B cell (primary cell): ENCODE results near the gene HSPB6. TPM values are rescaled to one million over a fixed set of nuclear protein-coding genes. Genes with fewer than 3 reads are reported as not detected.
"Not testable (repeated sequence)": the region's sequence is repeated elsewhere in the genome, so short reads cannot be mapped to it uniquely, and the experiment has no call there.

Experiments
- ATAC-seq: fragments of 200-7000 bp; cut with Tn5 transposase; one replicate; pipeline ENCODE4 v1.10.0; 2021; ENCODE audit warnings: low read depth, mild to moderate bottlenecking, moderate number of reproducible peaks, moderate library complexity
- CTCF ChIA-PET: fragments of 350-600 bp; sonication (Branson Sonifier 250); formaldehyde crosslinking; loops from one replicate; lab custom pipeline; 2021; ENCODE audit warnings: antibody characterized with exemption, inconsistent platforms; lab: Charles Lee
- POLR2A ChIA-PET: fragments of 350-600 bp; sonication (Branson Sonifier 250); formaldehyde crosslinking; loops from one replicate; lab custom pipeline; 2021; ENCODE audit warnings: antibody characterized with exemption; lab: Charles Lee
- DNase-seq: peaks from one replicate; pipeline ENCODE4 v3.0.0; 2013
- H2AFZ ChIP-seq: 2 replicates; pipeline ENCODE4 v1.6.1; 2012; ENCODE audit warnings: mild to moderate bottlenecking, low read depth, low read length; ENCODE audit not compliant: insufficient read depth, poor library complexity, severe bottlenecking
- H3K27ac ChIP-seq, 2 donors: 1 replicate in 1 of 2; 2 replicates in 1 of 2; pipeline ENCODE4 v1.5.1; 2012 to 2013; ENCODE audit warnings: low read length in 2 of 2, mild to moderate bottlenecking in 2 of 2, moderate library complexity in 1 of 2
- H3K27me3 ChIP-seq, 4 experiments: fragments of 200-600 bp in 1 of 4; sonication (generic) in 1 of 4; replicated peaks in 1 of 4; 1 replicate in 2 of 4; 2 replicates in 2 of 4; pipeline versions ENCODE4 v1.6.1 to v1.7.0; 2013 to 2016; ENCODE audit warnings: low read length in 3 of 4, mild to moderate bottlenecking in 2 of 4, mixed read lengths in 1 of 4, moderate library complexity in 1 of 4; ENCODE audit not compliant: insufficient read depth in 4 of 4, control insufficient read depth in 3 of 4; ENCODE audit errors: control extremely low read depth in 1 of 4
- H3K36me3 ChIP-seq, 2 experiments: replicated peaks in 1 of 2; 1 replicate in 1 of 2; 2 replicates in 1 of 2; pipeline versions ENCODE4 v1.6.1 to v1.7.1; 2013; ENCODE audit warnings: low read length in 1 of 2; ENCODE audit not compliant: insufficient read depth in 2 of 2, control insufficient read depth in 1 of 2; ENCODE audit errors: control extremely low read depth in 1 of 2, extremely low read depth in 1 of 2
- H3K4me1 ChIP-seq, 2 donors: fragments of 200-600 bp in 1 of 2; sonication (generic) in 1 of 2; 1 replicate in 1 of 2; 2 replicates in 1 of 2; pipeline versions ENCODE4 v1.5.1 to v1.6.1; 2013 to 2017; ENCODE audit warnings: low read length in 2 of 2; ENCODE audit not compliant: control insufficient read depth in 2 of 2, insufficient read depth in 2 of 2
- H3K4me2 ChIP-seq: replicated peaks from 2 replicates; pipeline ENCODE3; 2012; ENCODE audit warnings: mild to moderate bottlenecking, low read depth, low read length; ENCODE audit not compliant: poor library complexity, severe bottlenecking
- H3K4me3 ChIP-seq, 5 experiments: fragments of 200-600 bp in 1 of 5; sonication (generic) in 1 of 5; 1 replicate in 3 of 5; 2 replicates in 2 of 5; pipeline versions ENCODE4 v1.5.1 to v1.7.0; 2011 to 2016; ENCODE audit warnings: low read length in 4 of 5, mild to moderate bottlenecking in 4 of 5, low read depth in 2 of 5, control low read depth in 1 of 5, moderate library complexity in 1 of 5; ENCODE audit not compliant: insufficient read depth in 1 of 5; ENCODE audit errors: control extremely low read depth in 1 of 5, extremely low read depth in 1 of 5
- H3K79me2 ChIP-seq: fragments of 200-600 bp; sonication (generic); one replicate; pipeline ENCODE4 v1.6.0; 2016; ENCODE audit warnings: low read length; ENCODE audit not compliant: control insufficient read depth, insufficient read depth
- H3K9ac ChIP-seq: fragments of 200-600 bp; sonication (generic); 2 replicates; pipeline ENCODE4 v1.6.1; 2017; ENCODE audit warnings: mild to moderate bottlenecking, low read length, moderate library complexity
- H3K9me3 ChIP-seq, 3 donors: one replicate each; pipeline versions ENCODE4 v1.6.1 to v1.7.1; 2013; ENCODE audit warnings: low read length in 2 of 3; ENCODE audit not compliant: control insufficient read depth in 2 of 3, insufficient read depth in 1 of 3; ENCODE audit errors: control extremely low read depth in 1 of 3
- H4K20me1 ChIP-seq: 2 replicates; pipeline ENCODE4 v1.6.0; 2012; ENCODE audit warnings: mild to moderate bottlenecking, low read length; ENCODE audit not compliant: insufficient read depth, control insufficient read depth, poor library complexity, severe bottlenecking
- H3K27ac Mint-ChIP-seq: one replicate; pipeline ENCODE4 v1.8.0; 2021; ENCODE audit warnings: mixed read lengths
- H3K27me3 Mint-ChIP-seq: one replicate; pipeline ENCODE4 v1.8.0; 2021; ENCODE audit warnings: mixed read lengths
- H3K4me1 Mint-ChIP-seq: one replicate; pipeline ENCODE4 v1.8.0; 2021; ENCODE audit warnings: mixed read lengths
- H3K4me3 Mint-ChIP-seq: one replicate; pipeline ENCODE4 v1.8.0; 2021; ENCODE audit warnings: mixed read lengths
- H3K9me3 Mint-ChIP-seq: one replicate; pipeline ENCODE4 v1.8.0; 2022; ENCODE audit warnings: mixed read lengths; ENCODE audit not compliant: insufficient read depth
- EZH2 ChIP-seq: IDR thresholded peaks from 2 replicates; pipeline ENCODE4 v1.6.1; 2012; ENCODE audit warnings: borderline replicate concordance, low read depth, mild to moderate bottlenecking, moderate library complexity, low read length; ENCODE audit not compliant: insufficient read depth, poor library complexity, severe bottlenecking
- WGBS: methylation state at CpG from one replicate; pipeline ENCODE4 v1.1.5; 2013; ENCODE audit warnings: missing lambda C conversion rate; ENCODE audit not compliant: insufficient coverage; 5-methylcytosine and 5-hydroxymethylcytosine counted together
- intact Hi-C: fragments of 100-400 bp; cut with micrococcal nuclease; formaldehyde crosslinking; loops from one replicate; pipeline ENCODE4 v1.10.0; 2022
- polyA plus RNA-seq: library from polyadenylated mRNA; depleted of rRNA; stranded (reverse); fragments of >200 nt; gene quantifications from 2 replicates; pipeline ENCODE4 v1.2.3, GENCODE V29; 2012
- total RNA-seq, 2 donors: library from RNA; stranded (reverse); fragments of 120-200 nt in 1 of 2; gene quantifications; 1 replicate in 1 of 2; 2 replicates in 1 of 2; pipeline versions ENCODE4 v1.2.3 to v1.2.4, GENCODE V29; 2013 to 2022
- TF ChIP-seq, protein P1 (sequence below): fragments of 200-600 bp; IDR thresholded peaks from one replicate; pipeline ENCODE4 v1.8.0; 2022; ENCODE audit warnings: antibody characterized with exemption, mild to moderate bottlenecking

Gene HSPB6
- total and polyA plus RNA-seq, 2 donors (not counting 1 experiment from before 2014, with no cell fraction given), result not detected

- Histone ChIP-seq H3K9ac (no peak overlapping the region), H3K4me1 (peaks cover 0 to 5% of the 10 kb centered on the region in 2 donors), H3K36me3 (no peaks in the 10 kb centered on the region), H3K4me3 (no peak overlapping the region), H3K79me2 (no peaks in the 10 kb centered on the region), H3K4me2 (peak overlapping the region; percentile 30), H3K27ac (no peak overlapping the region), H2AFZ (no peak overlapping the region), H3K27me3 (peaks cover 0 to 17% (median 3%) of the 10 kb centered on the region in 4 experiments), H4K20me1 (no peaks in the 10 kb centered on the region), H3K9me3 (peaks cover 0 to 5% (median 0%) of the 10 kb centered on the region in 3 donors)
- no peak overlapping the region for H3K4me3 Mint-ChIP-seq
- ATAC-seq (no peak), DNase-seq (no peak)
- no peaks in the 10 kb centered on the region for H3K9me3 Mint-ChIP-seq
- 26% methylated on average over 38 of the region's 39 CpGs for WGBS
- CTCF ChIA-PET, result no interaction called here
- peaks cover 6% of the 10 kb centered on the region for H3K4me1 Mint-ChIP-seq
- TF ChIP-seq, protein P1, sequence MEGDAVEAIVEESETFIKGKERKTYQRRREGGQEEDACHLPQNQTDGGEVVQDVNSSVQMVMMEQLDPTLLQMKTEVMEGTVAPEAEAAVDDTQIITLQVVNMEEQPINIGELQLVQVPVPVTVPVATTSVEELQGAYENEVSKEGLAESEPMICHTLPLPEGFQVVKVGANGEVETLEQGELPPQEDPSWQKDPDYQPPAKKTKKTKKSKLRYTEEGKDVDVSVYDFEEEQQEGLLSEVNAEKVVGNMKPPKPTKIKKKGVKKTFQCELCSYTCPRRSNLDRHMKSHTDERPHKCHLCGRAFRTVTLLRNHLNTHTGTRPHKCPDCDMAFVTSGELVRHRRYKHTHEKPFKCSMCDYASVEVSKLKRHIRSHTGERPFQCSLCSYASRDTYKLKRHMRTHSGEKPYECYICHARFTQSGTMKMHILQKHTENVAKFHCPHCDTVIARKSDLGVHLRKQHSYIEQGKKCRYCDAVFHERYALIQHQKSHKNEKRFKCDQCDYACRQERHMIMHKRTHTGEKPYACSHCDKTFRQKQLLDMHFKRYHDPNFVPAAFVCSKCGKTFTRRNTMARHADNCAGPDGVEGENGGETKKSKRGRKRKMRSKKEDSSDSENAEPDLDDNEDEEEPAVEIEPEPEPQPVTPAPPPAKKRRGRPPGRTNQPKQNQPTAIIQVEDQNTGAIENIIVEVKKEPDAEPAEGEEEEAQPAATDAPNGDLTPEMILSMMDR, result no peak
- no peak for TF ChIP-seq EZH2
- peaks cover 27% of the 10 kb centered on the region for H3K27me3 Mint-ChIP-seq
- intact Hi-C loops, result no loop called here
- no peak overlapping the region for H3K27ac Mint-ChIP-seq
- POLR2A ChIA-PET, result interaction anchor here (0.7 kb wide), 1 partner anchor 389 kb away, joined by 6 read pairs; no protein-coding TSS in a partner anchor
Measured at GRCh38 chr19:35796645-35797542, 40.1 kb upstream of the HSPB6 start.

GRCh38 chr19:35795564-35795963 lies 38.7 kb upstream of the HSPB6 start:
- intact Hi-C loops, DNase-seq, POLR2A ChIA-PET, CTCF ChIA-PET, H3K4me2 ChIP-seq, H2AFZ ChIP-seq, H3K4me3 ChIP-seq, H3K9ac ChIP-seq, H4K20me1 ChIP-seq, H3K4me1 Mint-ChIP-seq, H3K9me3 Mint-ChIP-seq, H3K36me3 ChIP-seq, H3K9me3 ChIP-seq, H3K4me1 ChIP-seq, H3K27ac ChIP-seq, ATAC-seq, H3K79me2 ChIP-seq, H3K27ac Mint-ChIP-seq, H3K4me3 Mint-ChIP-seq: not testable (repeated sequence)
- WGBS, result no CpG with 5 or more reads among the region's 1 CpG
- H3K27me3 ChIP-seq, result peaks cover 0 to 17% (median 3%) of the 10 kb centered on the region in 4 experiments
- peaks cover 24% of the 10 kb centered on the region for H3K27me3 Mint-ChIP-seq
